ENCODE data around the gene DPY19L1.
"Not testable (repeated sequence)": the region's sequence is repeated elsewhere in the genome, so short reads cannot be mapped to it uniquely, and the experiment has no call there.

DPY19L1 gene

GRCh38 chr7:35047263-35047911, 10.1 kb upstream of the DPY19L1 start:
- DNase-seq; H3K27me3 ChIP-seq (replicated peaks); H3K27ac ChIP-seq; H3K4me3 ChIP-seq (ENCODE audit: low read depth, low read length); in situ Hi-C loops (cut with HindIII; ENCODE audit: low pct_ligation_motif_present, low sequenced_read_pairs); H3K36me3 ChIP-seq (replicated peaks): not testable (repeated sequence)

GRCh38 chr7:35043301-35043700, 6.0 kb upstream of the DPY19L1 start:
- H3K4me3 ChIP-seq (ENCODE audit: low read depth, low read length); H3K27me3 ChIP-seq (replicated peaks); H3K36me3 ChIP-seq (replicated peaks); H3K27ac ChIP-seq; DNase-seq; in situ Hi-C loops (cut with HindIII; ENCODE audit: low pct_ligation_motif_present, low sequenced_read_pairs): not testable (repeated sequence)

GRCh38 chr7:35040906-35041305, 3.6 kb upstream of the DPY19L1 start:
- no peaks in the 10 kb centered on the region for H3K27me3 ChIP-seq (replicated peaks)
- no peak for TF ChIP-seq CTCF (IDR thresholded peaks at IDR 0.05; ENCODE audit: low read depth, low read length, missing control alignments)
- H3K27ac ChIP-seq, result no peak overlapping the region
- no peaks in the 10 kb centered on the region for H3K36me3 ChIP-seq (replicated peaks)
- H3K4me3 ChIP-seq (ENCODE audit: low read depth, low read length), result no peak overlapping the region
- in situ Hi-C loops (cut with HindIII; ENCODE audit: low pct_ligation_motif_present, low sequenced_read_pairs), result no loop called here
- no peak for DNase-seq

GRCh38 chr7:35039343-35039742, 2.1 kb upstream of the DPY19L1 start:
- no peaks in the 10 kb centered on the region for H3K27me3 ChIP-seq (replicated peaks)
- in situ Hi-C loops (cut with HindIII; ENCODE audit: low pct_ligation_motif_present, low sequenced_read_pairs), result no loop called here
- no peaks in the 10 kb centered on the region for H3K36me3 ChIP-seq (replicated peaks)
- no peak for DNase-seq
- TF ChIP-seq CTCF (IDR thresholded peaks at IDR 0.05; ENCODE audit: low read depth, low read length, missing control alignments), result no peak
- H3K27ac ChIP-seq, result no peak overlapping the region
- no peak overlapping the region for H3K4me3 ChIP-seq (ENCODE audit: low read depth, low read length)

GRCh38 chr7:35038354-35038753, 1.1 kb upstream of the DPY19L1 start:
- in situ Hi-C loops (cut with HindIII; ENCODE audit: low pct_ligation_motif_present, low sequenced_read_pairs), result no loop called here
- H3K27ac ChIP-seq, result no peak overlapping the region
- DNase-seq, result no peak
- H3K4me3 ChIP-seq (ENCODE audit: low read depth, low read length), result peak overlapping the region; percentile 63
- TF ChIP-seq CTCF (IDR thresholded peaks at IDR 0.05; ENCODE audit: low read depth, low read length, missing control alignments), result no peak
- H3K27me3 ChIP-seq (replicated peaks), result no peaks in the 10 kb centered on the region
- H3K36me3 ChIP-seq (replicated peaks), result no peaks in the 10 kb centered on the region

- H3K27me3 ChIP-seq (replicated peaks), result no peaks in the 10 kb centered on the region
- peak overlapping the region; percentile 63 for H3K4me3 ChIP-seq (ENCODE audit: low read depth, low read length)
- H3K27ac ChIP-seq, result peak overlapping the region; percentile 36
- peak; percentile 86 for DNase-seq
- in situ Hi-C loops (cut with HindIII; ENCODE audit: low pct_ligation_motif_present, low sequenced_read_pairs), result no loop called here
- TF ChIP-seq CTCF (IDR thresholded peaks at IDR 0.05; ENCODE audit: low read depth, low read length, missing control alignments), result peak; percentile 70
- H3K36me3 ChIP-seq (replicated peaks), result no peaks in the 10 kb centered on the region
These were observed 449 bp upstream of the DPY19L1 start for GRCh38 chr7:35037526-35038341.
